GM19239 (cell line): ENCODE measurements around the gene CMTM4.

Experiments used
- DNase-seq: peaks from one replicate; pipeline ENCODE4 v3.0.0; 2011; ENCODE audit warnings: low spot score; ENCODE audit not compliant: insufficient read length
- FAIRE-seq: peaks from 2 replicates; lab custom pipeline; 2011; peaks lifted over from hg19 to GRCh38; lab: Jason Lieb, UNC

CMTM4 gene

GRCh38 chr16:66696669-66697630 is at the start of gene CMTM4:
CMTM4 (minus strand) TSS chr16:66696743; CDS start chr16:66696525, 218 bp downstream.
- peak; percentile 98 for DNase-seq
- FAIRE-seq: no peak

- DNase-seq (no peak), FAIRE-seq (no peak)
Measured at GRCh38 chr16:66746048-66746447, 49.5 kb upstream of the CMTM4 start.

- DNase-seq (no peak), FAIRE-seq (no peak)
Measured at GRCh38 chr16:66741950-66742808, 45.6 kb upstream of the CMTM4 start.

GRCh38 chr16:66741169-66741900 is 44.8 kb upstream of the CMTM4 start:
- no peak for DNase-seq
- no peak for FAIRE-seq

- no peak for DNase-seq
- FAIRE-seq: no peak
Measured at GRCh38 chr16:66740533-66740932, 44.0 kb upstream of the CMTM4 start.

- FAIRE-seq (no peak), DNase-seq (peak; percentile 16)
Measured at GRCh38 chr16:66740010-66740409, 43.5 kb upstream of the CMTM4 start.

- no peak for FAIRE-seq
- no peak for DNase-seq
Measured at GRCh38 chr16:66735891-66736290, 39.3 kb upstream of the CMTM4 start.

- no peak for DNase-seq
- no peak for FAIRE-seq
Measured at GRCh38 chr16:66731101-66731500, 34.6 kb upstream of the CMTM4 start.

- no peak for FAIRE-seq
Measured at GRCh38 chr16:66728804-66729203, 32.3 kb upstream of the CMTM4 start.

GRCh38 chr16:66728117-66728787 is 31.7 kb upstream of the CMTM4 start:
- FAIRE-seq: peak; percentile 53
- DNase-seq: peak; percentile 31

More at GRCh38 chr16:66728804-66729203, 32.3 kb upstream of the CMTM4 start:
- DNase-seq: no peak

GRCh38 chr16:66720766-66721165 is 24.2 kb upstream of the CMTM4 start:
- no peak for FAIRE-seq

GRCh38 chr16:66719246-66719645 is 22.7 kb upstream of the CMTM4 start:
- FAIRE-seq: no peak
- DNase-seq: no peak

More at GRCh38 chr16:66720766-66721165, 24.2 kb upstream of the CMTM4 start:
- DNase-seq: no peak

- DNase-seq (no peak), FAIRE-seq (no peak)
Measured at GRCh38 chr16:66717776-66718175, 21.2 kb upstream of the CMTM4 start.

GRCh38 chr16:66717112-66717675 is 20.7 kb upstream of the CMTM4 start:
- FAIRE-seq (no peak), DNase-seq (no peak)

- FAIRE-seq (no peak), DNase-seq (no peak)
Measured at GRCh38 chr16:66714654-66715307, 18.2 kb upstream of the CMTM4 start.

GRCh38 chr16:66714062-66714461 is 17.5 kb upstream of the CMTM4 start:
- no peak for FAIRE-seq
- DNase-seq: no peak

GRCh38 chr16:66713076-66713475 is 16.5 kb upstream of the CMTM4 start:
- DNase-seq: no peak
- no peak for FAIRE-seq

GRCh38 chr16:66712512-66712911 is 16.0 kb upstream of the CMTM4 start:
- no peak for DNase-seq
- no peak for FAIRE-seq

- FAIRE-seq: no peak
- DNase-seq: no peak
Measured at GRCh38 chr16:66711581-66711980, 15.0 kb upstream of the CMTM4 start.
